Esophagus squamous epithelium (tissue), 5 donors: ENCODE measurements around the gene B3GAT2. TPM values are rescaled to one million over a fixed set of nuclear protein-coding genes. Genes with fewer than 3 reads are reported as not detected.

ENCODE experiments used
- DNase-seq: peaks from one replicate; lab custom pipeline; 2025; lab: John Stamatoyannopoulos, UW
- H3K27ac ChIP-seq, 4 donors: fragments of 200-600 bp; sonication (generic); one replicate each; pipeline ENCODE4 v1.5.1; 2016 to 2019; ENCODE audit warnings: mild to moderate bottlenecking in 1 of 4
- H3K27me3 ChIP-seq, 4 donors: fragments of 200-600 bp; sonication (generic); 1 replicate in 3 of 4; 2 replicates in 1 of 4; pipeline versions ENCODE4 v1.5.1 to v1.6.0; 2017 to 2021; ENCODE audit warnings: antibody characterized with exemption in 1 of 4
- H3K36me3 ChIP-seq, 3 donors: fragments of 200-600 bp; sonication (generic); one replicate each; pipeline ENCODE4 v1.5.1; 2016 to 2019
- H3K4me1 ChIP-seq, 3 donors: fragments of 200-600 bp; sonication (generic); one replicate each; pipeline ENCODE4 v1.5.1; 2017 to 2019
- H3K4me3 ChIP-seq, 4 donors: fragments of 200-600 bp; sonication (generic); 1 replicate in 3 of 4; 2 replicates in 1 of 4; pipeline ENCODE4 v1.5.1; 2016 to 2019; ENCODE audit warnings: mild to moderate bottlenecking in 2 of 4, moderate library complexity in 1 of 4
- H3K9me3 ChIP-seq, 3 donors: fragments of 200-600 bp; sonication (generic); one replicate each; pipeline ENCODE4 v1.5.1; 2016 to 2019
- POLR2A ChIP-seq, 4 donors: fragments of 450-650 bp; IDR thresholded peaks; one replicate each; pipeline ENCODE4 v1.6.1; 2017; ENCODE audit warnings: antibody characterized with exemption in 4 of 4, mild to moderate bottlenecking in 4 of 4, moderate library complexity in 3 of 4
- WGBS, 2 donors: methylation state at CpG; one replicate each; pipeline ENCODE4 v1.1.5; 2018; 5-methylcytosine and 5-hydroxymethylcytosine counted together
- intact Hi-C: fragments of 100-400 bp; cut with DNase I; formaldehyde crosslinking; loops from one replicate; pipeline ENCODE4 v1.15.0; 2022
- total RNA-seq, 4 donors: library from RNA; depleted of rRNA; stranded (reverse); fragments of >200 nt; gene quantifications; one replicate each; pipeline ENCODE4 v1.1.0, GENCODE V29; 2016
- TF ChIP-seq, protein P1 (sequence below), 6 experiments: fragments of 450-650 bp in 4 of 6; fragments of 200-600 bp in 2 of 6; sonication (generic) in 2 of 6; IDR thresholded peaks; one replicate each; pipeline ENCODE4 v1.5.1; 2016 to 2019; ENCODE audit warnings: antibody characterized with exemption in 6 of 6, mild to moderate bottlenecking in 4 of 6, moderate library complexity in 4 of 6
- donor health status: DM: yes; HTN: yes; CAD: no.

B3GAT2 gene
- total RNA-seq, 4 donors from 2014 or later: under 0.01 to 0.21 TPM; not detected in 2

DNA sequence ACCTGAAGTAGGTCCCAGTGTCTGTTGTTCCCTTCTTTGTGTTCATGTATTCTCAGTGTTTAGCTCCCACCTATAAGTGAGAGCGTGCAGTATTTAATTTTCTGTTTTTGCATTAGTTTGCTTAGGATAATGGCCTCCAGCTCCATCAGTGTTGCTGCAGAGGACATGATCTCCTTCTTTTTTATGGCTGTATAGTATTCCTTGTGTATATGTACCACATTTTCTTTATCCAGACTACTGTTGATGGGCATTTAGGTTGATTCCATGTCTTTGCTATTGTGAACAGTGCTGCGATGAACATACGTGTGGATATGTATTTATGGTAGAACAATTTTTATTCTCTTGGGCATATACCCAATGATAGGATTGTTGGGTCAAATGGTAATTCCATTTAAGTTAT lies 125.4 kb downstream of the B3GAT2 start:
- Histone ChIP-seq H3K27ac (no peak overlapping the region), H3K9me3 (no peaks in the 10 kb centered on the region), H3K27me3 (no peaks in the 10 kb centered on the region), H3K36me3 (peaks cover 0 to 4% (median 0%) of the 10 kb centered on the region in 3 donors), H3K4me1 (no peaks in the 10 kb centered on the region), H3K4me3 (no peak overlapping the region)
- WGBS, 2 donors: 98 to 100% methylated on average over 3 of the region's 3 CpGs
- intact Hi-C loops: no loop called here
- TF ChIP-seq, protein P1, sequence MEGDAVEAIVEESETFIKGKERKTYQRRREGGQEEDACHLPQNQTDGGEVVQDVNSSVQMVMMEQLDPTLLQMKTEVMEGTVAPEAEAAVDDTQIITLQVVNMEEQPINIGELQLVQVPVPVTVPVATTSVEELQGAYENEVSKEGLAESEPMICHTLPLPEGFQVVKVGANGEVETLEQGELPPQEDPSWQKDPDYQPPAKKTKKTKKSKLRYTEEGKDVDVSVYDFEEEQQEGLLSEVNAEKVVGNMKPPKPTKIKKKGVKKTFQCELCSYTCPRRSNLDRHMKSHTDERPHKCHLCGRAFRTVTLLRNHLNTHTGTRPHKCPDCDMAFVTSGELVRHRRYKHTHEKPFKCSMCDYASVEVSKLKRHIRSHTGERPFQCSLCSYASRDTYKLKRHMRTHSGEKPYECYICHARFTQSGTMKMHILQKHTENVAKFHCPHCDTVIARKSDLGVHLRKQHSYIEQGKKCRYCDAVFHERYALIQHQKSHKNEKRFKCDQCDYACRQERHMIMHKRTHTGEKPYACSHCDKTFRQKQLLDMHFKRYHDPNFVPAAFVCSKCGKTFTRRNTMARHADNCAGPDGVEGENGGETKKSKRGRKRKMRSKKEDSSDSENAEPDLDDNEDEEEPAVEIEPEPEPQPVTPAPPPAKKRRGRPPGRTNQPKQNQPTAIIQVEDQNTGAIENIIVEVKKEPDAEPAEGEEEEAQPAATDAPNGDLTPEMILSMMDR (IDR thresholded peaks at IDR 0.05): no peak
- no peak for TF ChIP-seq POLR2A (IDR thresholded peaks at IDR 0.05)
- no peak for DNase-seq

DNA sequence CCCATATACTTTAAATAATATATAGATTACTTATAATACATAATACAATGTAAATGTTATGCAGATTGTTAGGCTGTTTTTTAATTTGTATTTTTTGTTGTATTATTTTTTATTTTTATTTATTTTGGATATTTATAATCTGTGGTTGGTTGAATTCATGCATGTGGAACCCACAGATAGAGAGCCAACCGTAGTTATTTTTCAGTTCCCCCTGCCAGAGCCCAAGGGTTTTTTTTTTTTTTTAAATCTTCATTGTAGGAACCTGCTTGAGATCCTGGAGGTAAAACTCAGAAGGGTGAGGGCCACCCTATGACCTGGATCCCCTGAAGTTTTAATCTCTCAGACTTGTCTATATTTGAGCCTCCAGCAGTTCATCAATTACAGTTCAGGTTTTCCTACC lies 133.2 kb downstream of the B3GAT2 start:
- H3K27ac ChIP-seq: no peak overlapping the region
- H3K27me3 ChIP-seq: no peaks in the 10 kb centered on the region
- no peaks in the 10 kb centered on the region for H3K9me3 ChIP-seq
- H3K4me1 ChIP-seq: no peaks in the 10 kb centered on the region
- no peak overlapping the region for H3K4me3 ChIP-seq
- peaks cover 0 to 9% (median 0%) of the 10 kb centered on the region in 3 donors for H3K36me3 ChIP-seq
- TF ChIP-seq POLR2A (IDR thresholded peaks at IDR 0.05): no peak
- TF ChIP-seq, protein P1 (IDR thresholded peaks at IDR 0.05): no peak
- intact Hi-C loops: no loop called here
- no peak for DNase-seq
- 75 to 90% methylated on average over 1 of the region's 1 CpG for WGBS, 2 donors

DNA sequence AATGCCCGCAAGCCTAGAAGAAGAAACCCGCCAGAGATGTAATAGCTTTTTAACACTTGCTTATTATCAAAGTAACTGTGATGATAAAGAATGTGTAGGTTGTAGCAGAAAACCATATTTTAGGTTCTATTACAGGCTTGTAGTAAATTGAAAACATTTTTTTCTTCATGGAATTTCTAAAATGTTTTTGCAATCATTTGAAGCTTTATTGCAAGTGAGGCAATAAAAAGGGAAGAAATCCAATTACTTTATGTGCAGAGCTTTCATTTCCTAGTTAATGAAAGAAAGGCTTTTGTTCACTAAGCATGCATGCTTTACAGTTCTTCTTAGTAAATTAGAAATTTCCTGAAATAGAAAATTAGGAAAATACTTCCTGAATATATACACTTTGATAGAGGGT lies 135.1 kb downstream of the B3GAT2 start:
- WGBS, 2 donors: 96 to 98% methylated on average over 2 of the region's 2 CpGs
- Histone ChIP-seq H3K27ac (no peak overlapping the region), H3K4me3 (no peak overlapping the region), H3K27me3 (no peaks in the 10 kb centered on the region), H3K9me3 (no peaks in the 10 kb centered on the region), H3K36me3 (peaks cover 0 to 9% (median 0%) of the 10 kb centered on the region in 3 donors), H3K4me1 (no peaks in the 10 kb centered on the region)
- no peak for TF ChIP-seq POLR2A (IDR thresholded peaks at IDR 0.05)
- TF ChIP-seq, protein P1 (IDR thresholded peaks at IDR 0.05): no peak
- intact Hi-C loops: no loop called here
- no peak for DNase-seq

DNA sequence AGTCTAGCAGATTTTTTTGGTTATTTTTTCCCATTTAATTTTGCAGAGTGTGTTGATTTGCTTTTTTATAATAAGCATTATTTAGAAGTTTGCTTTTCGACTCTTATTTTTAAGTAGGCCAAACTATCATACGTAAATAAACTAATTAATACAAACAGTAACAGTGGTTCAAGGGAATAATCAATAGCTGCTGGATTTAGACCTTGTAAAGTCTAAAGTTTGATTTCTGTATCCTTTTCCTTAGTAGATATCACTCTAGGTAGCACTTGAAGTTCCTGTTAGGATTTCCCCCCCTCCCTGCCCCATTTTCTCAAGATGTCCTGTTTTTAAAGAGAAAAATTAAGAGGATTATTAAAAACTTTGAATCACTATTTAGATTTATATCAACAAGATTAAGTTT lies 136.1 kb downstream of the B3GAT2 start:
- Histone ChIP-seq H3K4me3 (no peak overlapping the region), H3K27me3 (no peaks in the 10 kb centered on the region), H3K36me3 (peaks cover 0 to 9% (median 0%) of the 10 kb centered on the region in 3 donors), H3K27ac (no peak overlapping the region), H3K9me3 (no peaks in the 10 kb centered on the region), H3K4me1 (no peaks in the 10 kb centered on the region)
- WGBS, 2 donors: 89 to 90% methylated on average over 2 of the region's 2 CpGs
- no peak for DNase-seq
- TF ChIP-seq POLR2A (IDR thresholded peaks at IDR 0.05): no peak
- TF ChIP-seq, protein P1 (IDR thresholded peaks at IDR 0.05): no peak
- intact Hi-C loops: no loop called here

DNA sequence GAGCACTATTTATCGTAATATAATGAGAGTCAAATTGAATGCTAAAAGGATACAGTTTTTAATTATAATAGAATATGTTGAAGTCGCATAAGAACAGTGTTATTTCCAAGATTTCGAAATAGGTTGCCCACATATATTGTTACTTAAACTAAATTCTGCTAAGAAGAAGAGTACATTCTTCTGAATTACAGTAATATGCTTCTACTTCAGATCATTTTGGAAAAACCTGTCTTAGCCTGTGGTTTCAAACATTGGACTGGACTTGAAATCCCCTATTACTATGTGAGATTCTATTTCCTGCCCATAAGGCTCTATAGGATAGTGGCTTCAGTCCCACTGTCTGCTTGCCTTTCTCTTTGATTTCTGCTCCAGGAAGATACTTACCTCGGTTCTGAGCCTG lies 137.2 kb downstream of the B3GAT2 start:
- peaks cover 0 to 9% (median 0%) of the 10 kb centered on the region in 3 donors for H3K36me3 ChIP-seq
- intact Hi-C loops: no loop called here
- no peak for TF ChIP-seq POLR2A (IDR thresholded peaks at IDR 0.05)
- TF ChIP-seq, protein P1 (IDR thresholded peaks at IDR 0.05): no peak
- H3K27ac ChIP-seq: no peak overlapping the region
- no peak overlapping the region for H3K4me3 ChIP-seq
- no peak for DNase-seq
- H3K9me3 ChIP-seq: no peaks in the 10 kb centered on the region
- no peaks in the 10 kb centered on the region for H3K27me3 ChIP-seq
- no peaks in the 10 kb centered on the region for H3K4me1 ChIP-seq
- WGBS, 2 donors: 81 to 83% methylated on average over 4 of the region's 4 CpGs
